Astrocyte (in vitro differentiated cells and primary cell): ENCODE results near the gene MYRIP. TPM values are rescaled to one million over a fixed set of nuclear protein-coding genes. Genes with fewer than 3 reads are reported as not detected.

Source experiments
- DNase-seq: peaks from one replicate; pipeline ENCODE4 v3.0.0-alpha.2; 2010; ENCODE audit warnings: low read depth
- FAIRE-seq: peaks from 2 replicates; lab custom pipeline; 2011; peaks lifted over from hg19 to GRCh38; lab: Jason Lieb, UNC
- H2AFZ ChIP-seq: 2 replicates; pipeline ENCODE4 v1.6.0; 2012; ENCODE audit warnings: low read depth, low read length, inconsistent platforms
- H3K27ac ChIP-seq: 2 replicates; pipeline ENCODE4 v1.5.1; 2011; ENCODE audit warnings: low read depth, low read length, inconsistent platforms
- H3K27me3 ChIP-seq: 2 replicates; pipeline ENCODE4 v1.6.0; 2011; ENCODE audit warnings: low read length, inconsistent platforms; ENCODE audit not compliant: insufficient read depth
- H3K36me3 ChIP-seq: 2 replicates; pipeline ENCODE4 v1.5.1; 2011; ENCODE audit warnings: low read length, inconsistent platforms; ENCODE audit not compliant: insufficient read depth
- H3K4me1 ChIP-seq: 2 replicates; pipeline ENCODE4 v1.5.1; 2011; ENCODE audit warnings: low read length, inconsistent platforms; ENCODE audit not compliant: insufficient read depth
- H3K4me2 ChIP-seq: 2 replicates; pipeline ENCODE4 v1.6.0; 2012; ENCODE audit warnings: low read length, inconsistent platforms
- H3K4me3 ChIP-seq: 2 replicates; pipeline ENCODE4 v1.5.1; 2011; ENCODE audit warnings: low read depth, mild to moderate bottlenecking, low read length, inconsistent platforms; ENCODE audit not compliant: insufficient read depth
- H3K79me2 ChIP-seq: 2 replicates; pipeline ENCODE4 v1.6.0; 2012; ENCODE audit warnings: mild to moderate bottlenecking, low read length, inconsistent platforms; ENCODE audit not compliant: insufficient read depth
- H3K9ac ChIP-seq: 2 replicates; pipeline ENCODE4 v1.6.0; 2012; ENCODE audit warnings: mild to moderate bottlenecking, low read length, inconsistent platforms
- H3K9me3 ChIP-seq: 2 replicates; pipeline ENCODE4 v1.5.1; 2012; ENCODE audit warnings: low read depth, mild to moderate bottlenecking, low read length, inconsistent platforms; ENCODE audit not compliant: insufficient read depth
- H4K20me1 ChIP-seq: 2 replicates; pipeline ENCODE4 v1.6.0; 2012; ENCODE audit warnings: low read length, inconsistent platforms; ENCODE audit not compliant: insufficient read depth
- H3K27ac Mint-ChIP-seq: one replicate; pipeline ENCODE4 v1.8.0; 2021; ENCODE audit warnings: mild to moderate bottlenecking, mixed read lengths; ENCODE audit not compliant: unreplicated experiment
- H3K27me3 Mint-ChIP-seq: one replicate; pipeline ENCODE4 v1.8.0; 2021; ENCODE audit warnings: low read depth, mixed read lengths; ENCODE audit not compliant: unreplicated experiment
- H3K36me3 Mint-ChIP-seq: one replicate; pipeline ENCODE4 v1.8.0; 2021; ENCODE audit warnings: low read depth, mixed read lengths; ENCODE audit not compliant: unreplicated experiment
- H3K4me1 Mint-ChIP-seq: one replicate; pipeline ENCODE4 v1.8.0; 2021; ENCODE audit warnings: low read depth, mixed read lengths; ENCODE audit not compliant: unreplicated experiment
- H3K4me3 Mint-ChIP-seq: one replicate; pipeline ENCODE4 v1.8.0; 2021; ENCODE audit warnings: mild to moderate bottlenecking, moderate library complexity, mixed read lengths; ENCODE audit not compliant: unreplicated experiment
- H3K9me3 Mint-ChIP-seq: one replicate; pipeline ENCODE4 v1.8.0; 2021; ENCODE audit warnings: mild to moderate bottlenecking, mixed read lengths; ENCODE audit not compliant: unreplicated experiment
- EZH2 ChIP-seq: IDR thresholded peaks from 2 replicates; pipeline ENCODE4 v1.6.1; 2012; ENCODE audit warnings: mild to moderate bottlenecking, low read length, inconsistent platforms; ENCODE audit not compliant: insufficient read depth
- total RNA-seq: library from RNA; stranded (reverse); gene quantifications from 2 replicates; pipeline ENCODE4 v1.2.1, GENCODE V29; 2021
- TF ChIP-seq, protein P1 (sequence below): IDR thresholded peaks from 2 replicates; pipeline ENCODE4 v1.5.1; 2011; ENCODE audit warnings: low read depth, mild to moderate bottlenecking, inconsistent platforms, low read length, moderate library complexity; ENCODE audit not compliant: insufficient read depth

Gene MYRIP
- total RNA-seq, 1 donor from 2014 or later, result 0.07 TPM

DNA sequence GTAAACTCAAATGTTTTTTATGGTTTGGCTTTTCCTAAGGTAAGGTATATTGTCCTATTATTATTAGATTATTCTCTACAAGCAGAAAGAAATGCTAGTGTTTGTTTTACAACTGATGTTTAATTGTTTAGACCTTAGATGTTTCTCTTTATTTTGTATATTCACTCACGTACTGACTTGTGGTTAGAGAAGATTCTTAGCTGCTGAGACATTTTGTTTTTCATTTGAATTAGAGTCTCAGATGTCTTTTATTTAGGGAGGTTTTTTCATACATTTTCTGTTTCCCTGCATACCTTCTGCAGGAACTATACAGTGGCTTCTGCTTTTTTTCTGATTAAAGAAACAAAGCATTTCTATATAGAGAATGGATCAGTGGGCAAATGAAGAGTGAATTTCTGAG lies 110.9 kb downstream of the MYRIP start:
- no peak for FAIRE-seq
- Mint-ChIP-seq H3K27me3 (no peaks in the 10 kb centered on the region), H3K27ac (no peak overlapping the region), H3K9me3 (no peaks in the 10 kb centered on the region), H3K4me1 (peaks cover 6% of the 10 kb centered on the region), H3K36me3 (no peaks in the 10 kb centered on the region), H3K4me3 (no peak overlapping the region)
- Histone ChIP-seq H3K36me3 (no peaks in the 10 kb centered on the region), H2AFZ (no peak overlapping the region), H4K20me1 (no peaks in the 10 kb centered on the region), H3K27me3 (no peaks in the 10 kb centered on the region), H3K4me1 (no peaks in the 10 kb centered on the region), H3K4me3 (no peak overlapping the region), H3K9me3 (no peaks in the 10 kb centered on the region), H3K79me2 (no peaks in the 10 kb centered on the region), H3K9ac (no peak overlapping the region), H3K27ac (no peak overlapping the region), H3K4me2 (no peak overlapping the region)
- DNase-seq, result no peak
- TF ChIP-seq, protein P1, sequence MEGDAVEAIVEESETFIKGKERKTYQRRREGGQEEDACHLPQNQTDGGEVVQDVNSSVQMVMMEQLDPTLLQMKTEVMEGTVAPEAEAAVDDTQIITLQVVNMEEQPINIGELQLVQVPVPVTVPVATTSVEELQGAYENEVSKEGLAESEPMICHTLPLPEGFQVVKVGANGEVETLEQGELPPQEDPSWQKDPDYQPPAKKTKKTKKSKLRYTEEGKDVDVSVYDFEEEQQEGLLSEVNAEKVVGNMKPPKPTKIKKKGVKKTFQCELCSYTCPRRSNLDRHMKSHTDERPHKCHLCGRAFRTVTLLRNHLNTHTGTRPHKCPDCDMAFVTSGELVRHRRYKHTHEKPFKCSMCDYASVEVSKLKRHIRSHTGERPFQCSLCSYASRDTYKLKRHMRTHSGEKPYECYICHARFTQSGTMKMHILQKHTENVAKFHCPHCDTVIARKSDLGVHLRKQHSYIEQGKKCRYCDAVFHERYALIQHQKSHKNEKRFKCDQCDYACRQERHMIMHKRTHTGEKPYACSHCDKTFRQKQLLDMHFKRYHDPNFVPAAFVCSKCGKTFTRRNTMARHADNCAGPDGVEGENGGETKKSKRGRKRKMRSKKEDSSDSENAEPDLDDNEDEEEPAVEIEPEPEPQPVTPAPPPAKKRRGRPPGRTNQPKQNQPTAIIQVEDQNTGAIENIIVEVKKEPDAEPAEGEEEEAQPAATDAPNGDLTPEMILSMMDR, result no peak
- no peak for TF ChIP-seq EZH2

DNA sequence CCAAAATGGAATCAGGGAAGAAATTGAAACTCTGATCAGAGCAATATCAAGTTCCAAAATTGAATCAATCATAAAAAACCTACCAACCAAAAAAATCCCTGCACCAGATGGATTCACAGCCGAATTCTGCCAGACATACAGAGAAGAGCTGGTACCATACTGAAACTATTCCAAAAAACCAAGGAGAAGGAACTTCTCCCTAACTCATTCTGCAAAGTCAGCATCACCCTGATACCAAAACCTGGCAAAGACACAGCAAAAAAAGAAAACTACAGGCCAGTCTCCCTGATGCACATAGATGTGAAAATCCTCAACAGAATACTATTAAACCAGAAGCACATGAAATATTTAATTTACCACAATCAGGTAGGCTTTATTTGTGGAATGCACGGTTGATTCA lies 118.1 kb downstream of the MYRIP start:
- Histone ChIP-seq H3K36me3 (no peaks in the 10 kb centered on the region), H4K20me1 (no peaks in the 10 kb centered on the region), H3K9me3 (no peaks in the 10 kb centered on the region), H3K9ac (no peak overlapping the region), H3K79me2 (no peaks in the 10 kb centered on the region), H3K27me3 (no peaks in the 10 kb centered on the region), H2AFZ (no peak overlapping the region), H3K27ac (no peak overlapping the region), H3K4me1 (no peaks in the 10 kb centered on the region), H3K4me3 (no peak overlapping the region), H3K4me2 (no peak overlapping the region)
- Mint-ChIP-seq H3K9me3 (no peaks in the 10 kb centered on the region), H3K27me3 (no peaks in the 10 kb centered on the region), H3K4me1 (no peaks in the 10 kb centered on the region), H3K4me3 (no peak overlapping the region), H3K36me3 (no peaks in the 10 kb centered on the region), H3K27ac (no peak overlapping the region)
- no peak for TF ChIP-seq EZH2
- TF ChIP-seq, protein P1, result no peak
- no peak for FAIRE-seq
- DNase-seq, result no peak

DNA sequence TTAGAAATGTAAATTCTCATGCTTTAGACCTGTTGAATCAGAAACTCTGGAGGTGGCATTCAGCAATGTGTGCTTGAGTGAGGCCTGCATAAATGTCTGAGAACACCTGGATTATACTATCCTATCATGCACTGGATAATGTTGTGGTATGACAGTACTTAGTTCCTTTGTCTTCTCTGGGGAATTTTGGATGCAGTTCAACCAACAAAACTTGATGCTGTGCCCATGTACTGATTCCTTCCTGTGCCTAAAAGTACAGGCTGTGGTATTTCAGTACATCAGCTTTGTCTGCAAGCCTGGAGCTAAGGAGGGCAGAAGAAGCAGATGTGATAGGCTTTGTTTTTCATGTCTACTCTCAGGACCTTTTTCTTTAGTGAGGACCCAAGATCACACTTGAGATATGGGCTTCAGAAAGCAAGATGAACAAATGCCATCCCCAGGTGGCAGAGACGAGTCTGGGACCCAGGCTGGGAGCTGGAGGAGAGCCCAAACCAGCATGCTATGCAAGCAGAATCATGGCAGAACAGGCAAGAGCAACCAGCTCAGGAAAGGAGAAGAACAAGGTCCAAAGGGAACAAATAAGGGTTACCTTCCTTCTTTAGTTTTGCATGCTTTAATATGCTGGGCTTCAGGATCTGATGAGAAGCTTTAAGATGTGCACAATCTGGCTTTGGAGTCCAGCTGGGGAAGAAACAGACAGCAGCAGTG lies 124.7 kb downstream of the MYRIP start:
- Mint-ChIP-seq H3K4me3 (no peak overlapping the region), H3K9me3 (peaks cover 3% of the 10 kb centered on the region), H3K27me3 (peaks cover 3% of the 10 kb centered on the region), H3K27ac (no peak overlapping the region), H3K4me1 (no peaks in the 10 kb centered on the region), H3K36me3 (no peaks in the 10 kb centered on the region)
- no peak for TF ChIP-seq EZH2
- TF ChIP-seq, protein P1, result no peak
- H3K27me3 ChIP-seq, result no peaks in the 10 kb centered on the region
- H4K20me1 ChIP-seq, result no peaks in the 10 kb centered on the region
- H2AFZ ChIP-seq, result no peak overlapping the region
- no peak overlapping the region for H3K4me3 ChIP-seq
- FAIRE-seq (no peak), DNase-seq (no peak)
- H3K79me2 ChIP-seq, result no peaks in the 10 kb centered on the region
- no peaks in the 10 kb centered on the region for H3K9me3 ChIP-seq
- H3K36me3 ChIP-seq, result no peaks in the 10 kb centered on the region
- H3K4me1 ChIP-seq, result no peaks in the 10 kb centered on the region
- H3K9ac ChIP-seq, result no peak overlapping the region
- H3K4me2 ChIP-seq, result no peak overlapping the region
- no peak overlapping the region for H3K27ac ChIP-seq
